DND-41 (cell line): ENCODE data around the gene SPATA6.

ENCODE experiments used
- ATAC-seq: fragments of 200-7000 bp; cut with Tn5 transposase; 3 replicates; pipeline ENCODE4 v1.9.1; 2021; ENCODE audit warnings: low read depth; ENCODE audit not compliant: insufficient read depth
- DNase-seq: peaks from one replicate; pipeline ENCODE4 v3.0.0-alpha.2; 2020
- H2AFZ ChIP-seq: 2 replicates; pipeline ENCODE4 v1.6.0; 2012; ENCODE audit warnings: low read depth, low read length
- H3K27ac ChIP-seq: 2 replicates; pipeline ENCODE4 v1.5.1; 2012; ENCODE audit warnings: low read length, inconsistent platforms
- H3K27me3 ChIP-seq: fragments of 200-600 bp; sonication (generic); 2 replicates; pipeline ENCODE4 v1.6.0; 2012; ENCODE audit warnings: low read length, mild to moderate bottlenecking, inconsistent platforms; ENCODE audit not compliant: insufficient read depth, poor library complexity
- H3K36me3 ChIP-seq: 2 replicates; pipeline ENCODE4 v1.5.1; 2012; ENCODE audit warnings: low read length, inconsistent platforms; ENCODE audit not compliant: insufficient read depth
- H3K4me1 ChIP-seq: 2 replicates; pipeline ENCODE4 v1.5.1; 2012; ENCODE audit warnings: mild to moderate bottlenecking, low read length; ENCODE audit not compliant: insufficient read depth
- H3K4me2 ChIP-seq: 2 replicates; pipeline ENCODE4 v1.6.0; 2012; ENCODE audit warnings: mild to moderate bottlenecking, moderate library complexity, low read length, inconsistent platforms; ENCODE audit not compliant: insufficient read depth
- H3K4me3 ChIP-seq, 2 experiments: fragments of 200-600 bp in 1 of 2; shearing (Covaris generic) in 1 of 2; 2 replicates each; pipeline ENCODE4 v1.5.1; 2012 to 2016; ENCODE audit warnings: inconsistent platforms in 2 of 2, low read length in 2 of 2, mild to moderate bottlenecking in 2 of 2, low read depth in 1 of 2, moderate library complexity in 1 of 2
- H3K79me2 ChIP-seq: 2 replicates; pipeline ENCODE4 v1.6.0; 2012; ENCODE audit warnings: low read length, inconsistent platforms; ENCODE audit not compliant: insufficient read depth
- H3K9ac ChIP-seq: 2 replicates; pipeline ENCODE4 v1.6.0; 2012; ENCODE audit warnings: low read depth, mild to moderate bottlenecking, inconsistent platforms, low read length, moderate library complexity
- H3K9me3 ChIP-seq: 2 replicates; pipeline ENCODE4 v1.5.1; 2012; ENCODE audit warnings: low read length, moderate library complexity, mild to moderate bottlenecking, inconsistent platforms; ENCODE audit not compliant: insufficient read depth, severe bottlenecking
- H4K20me1 ChIP-seq: 2 replicates; pipeline ENCODE4 v1.6.0; 2012; ENCODE audit warnings: low read length; ENCODE audit not compliant: insufficient read depth
- EZH2 ChIP-seq: IDR thresholded peaks from 3 replicates; pipeline ENCODE4 v1.6.1; 2012; ENCODE audit warnings: borderline replicate concordance, low read depth, mild to moderate bottlenecking, moderate library complexity, low read length, inconsistent platforms; ENCODE audit not compliant: severe bottlenecking
- TF ChIP-seq, protein P1 (sequence below): IDR thresholded peaks from 2 replicates; pipeline ENCODE4 v1.5.1; 2012; ENCODE audit warnings: borderline replicate concordance, low read length, moderate library complexity, mild to moderate bottlenecking; ENCODE audit not compliant: poor library complexity, severe bottlenecking; ENCODE audit errors: extremely low read depth

SPATA6 gene

DNA sequence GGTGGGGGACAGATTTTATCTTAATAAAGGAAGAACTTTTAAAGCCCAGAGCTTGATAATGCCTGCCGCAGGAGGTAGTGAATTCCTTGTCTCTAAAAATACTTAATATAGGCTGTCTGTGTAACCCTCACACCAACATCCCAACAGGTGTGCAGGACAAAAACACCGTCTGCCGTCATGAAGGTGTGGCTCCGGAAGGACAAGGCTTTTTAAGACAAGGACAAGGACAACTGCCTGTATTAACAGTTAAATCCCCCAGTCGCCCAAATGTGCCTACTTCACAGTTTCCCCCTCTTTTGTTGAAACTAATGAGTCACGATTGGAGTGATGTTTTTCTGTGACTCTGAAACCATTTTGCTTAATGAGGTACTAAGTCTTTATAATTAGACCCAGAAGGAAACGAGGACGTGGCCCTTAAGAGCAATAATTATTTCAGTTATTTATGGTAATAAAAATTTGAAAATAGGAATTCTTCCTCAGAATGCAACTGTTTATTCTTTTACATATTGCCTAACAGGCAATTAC is 27.3 kb upstream of the SPATA6 start:
- Histone ChIP-seq H3K4me1 (no peaks in the 10 kb centered on the region), H3K27me3 (peaks cover 4% of the 10 kb centered on the region), H3K4me3 (no peak overlapping the region), H3K9ac (no peak overlapping the region), H2AFZ (no peak overlapping the region), H3K79me2 (no peaks in the 10 kb centered on the region), H4K20me1 (no peaks in the 10 kb centered on the region), H3K4me2 (no peak overlapping the region), H3K9me3 (no peaks in the 10 kb centered on the region), H3K27ac (no peak overlapping the region), H3K36me3 (no peaks in the 10 kb centered on the region)
- ATAC-seq (no peak), DNase-seq (no peak)
- TF ChIP-seq, protein P1, sequence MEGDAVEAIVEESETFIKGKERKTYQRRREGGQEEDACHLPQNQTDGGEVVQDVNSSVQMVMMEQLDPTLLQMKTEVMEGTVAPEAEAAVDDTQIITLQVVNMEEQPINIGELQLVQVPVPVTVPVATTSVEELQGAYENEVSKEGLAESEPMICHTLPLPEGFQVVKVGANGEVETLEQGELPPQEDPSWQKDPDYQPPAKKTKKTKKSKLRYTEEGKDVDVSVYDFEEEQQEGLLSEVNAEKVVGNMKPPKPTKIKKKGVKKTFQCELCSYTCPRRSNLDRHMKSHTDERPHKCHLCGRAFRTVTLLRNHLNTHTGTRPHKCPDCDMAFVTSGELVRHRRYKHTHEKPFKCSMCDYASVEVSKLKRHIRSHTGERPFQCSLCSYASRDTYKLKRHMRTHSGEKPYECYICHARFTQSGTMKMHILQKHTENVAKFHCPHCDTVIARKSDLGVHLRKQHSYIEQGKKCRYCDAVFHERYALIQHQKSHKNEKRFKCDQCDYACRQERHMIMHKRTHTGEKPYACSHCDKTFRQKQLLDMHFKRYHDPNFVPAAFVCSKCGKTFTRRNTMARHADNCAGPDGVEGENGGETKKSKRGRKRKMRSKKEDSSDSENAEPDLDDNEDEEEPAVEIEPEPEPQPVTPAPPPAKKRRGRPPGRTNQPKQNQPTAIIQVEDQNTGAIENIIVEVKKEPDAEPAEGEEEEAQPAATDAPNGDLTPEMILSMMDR, result no peak
- no peak for TF ChIP-seq EZH2

DNA sequence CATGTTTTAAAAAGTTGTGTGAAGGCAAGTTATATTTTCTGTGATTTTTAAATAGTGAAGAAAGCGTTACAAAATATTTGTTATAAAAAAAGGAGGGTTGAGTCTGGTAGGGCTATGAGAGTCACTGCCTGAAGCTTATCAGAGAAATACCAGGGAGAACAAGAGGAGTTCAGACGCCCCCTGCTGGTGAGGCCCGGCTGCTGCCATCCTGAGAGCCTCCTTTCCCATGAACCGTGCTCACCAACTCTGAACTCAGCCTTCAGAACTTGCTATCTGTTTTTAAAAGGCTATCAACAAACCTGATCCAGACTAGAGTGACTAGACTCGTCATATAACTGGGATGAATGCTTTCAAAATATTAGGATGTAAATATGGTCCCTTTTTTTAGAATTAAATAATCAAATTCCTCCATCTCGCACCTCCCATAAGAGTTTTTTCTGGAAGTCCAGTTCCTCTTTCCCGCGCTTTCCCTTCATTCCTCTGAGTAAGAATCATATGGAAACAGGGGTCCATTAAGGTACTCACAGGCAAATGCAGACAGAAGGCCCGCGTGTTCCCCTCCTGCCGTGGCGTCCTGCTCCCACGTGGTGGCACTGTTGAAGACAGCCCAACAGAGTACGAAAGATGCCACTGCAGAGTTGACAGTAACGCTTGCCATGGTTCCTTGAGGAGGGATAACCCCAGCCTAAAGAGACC is 26.2 kb upstream of the SPATA6 start:
- Histone ChIP-seq H3K36me3 (no peaks in the 10 kb centered on the region), H3K79me2 (no peaks in the 10 kb centered on the region), H3K27ac (no peak overlapping the region), H2AFZ (no peak overlapping the region), H3K4me1 (no peaks in the 10 kb centered on the region), H3K4me2 (no peak overlapping the region), H3K9ac (no peak overlapping the region), H4K20me1 (no peaks in the 10 kb centered on the region), H3K27me3 (peaks cover 9% of the 10 kb centered on the region), H3K4me3 (no peak overlapping the region), H3K9me3 (no peaks in the 10 kb centered on the region)
- TF ChIP-seq EZH2, result no peak
- TF ChIP-seq, protein P1, result peak; percentile 92
- peak; percentile 64 for DNase-seq
- ATAC-seq, result peak; percentile 83

DNA sequence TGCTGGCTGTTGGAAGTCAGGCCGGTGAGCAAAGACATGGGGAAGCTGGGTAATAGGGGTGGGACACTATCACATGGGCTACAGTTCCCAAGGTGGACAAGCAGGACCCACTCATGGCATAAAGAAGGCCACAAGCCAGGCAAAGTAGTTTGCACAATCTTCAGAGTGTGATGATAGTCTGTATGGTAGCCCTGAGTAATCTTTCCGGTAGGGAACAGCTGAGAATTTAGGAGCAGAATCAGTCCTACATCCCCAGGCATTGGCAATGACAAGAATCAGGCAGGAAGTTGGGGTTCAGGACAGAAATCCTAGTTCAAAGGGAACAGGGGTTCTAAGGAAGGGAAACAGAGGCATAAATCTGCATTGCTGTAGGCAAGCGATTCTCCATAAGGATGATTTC is 23.9 kb upstream of the SPATA6 start:
- H3K79me2 ChIP-seq, result no peaks in the 10 kb centered on the region
- H2AFZ ChIP-seq, result no peak overlapping the region
- no peak overlapping the region for H3K4me3 ChIP-seq
- no peak overlapping the region for H3K27ac ChIP-seq
- TF ChIP-seq, protein P1, result no peak
- TF ChIP-seq EZH2, result no peak
- no peaks in the 10 kb centered on the region for H3K4me1 ChIP-seq
- DNase-seq (no peak), ATAC-seq (no peak)
- no peak overlapping the region for H3K4me2 ChIP-seq
- H3K36me3 ChIP-seq, result no peaks in the 10 kb centered on the region
- H3K9ac ChIP-seq, result no peak overlapping the region
- peaks cover 12% of the 10 kb centered on the region for H3K27me3 ChIP-seq
- H3K9me3 ChIP-seq, result no peaks in the 10 kb centered on the region
- no peaks in the 10 kb centered on the region for H4K20me1 ChIP-seq
